ELR (cell line): Measurements from ENCODE around the gene TBC1D3B.
"Not testable (repeated sequence)": the region's sequence is repeated elsewhere in the genome, so short reads cannot be mapped to it uniquely, and the experiment has no call there.

Experiments
- DNase-seq: peaks from one replicate; pipeline ENCODE4 v3.0.0-alpha.2; 2015; ENCODE audit warnings: low read depth

Gene TBC1D3B

GRCh38 chr17:36128411-36128978, 47.9 kb downstream of the TBC1D3B start:
- no peak for DNase-seq

- DNase-seq, result no peak
These were observed 48.5 kb downstream of the TBC1D3B start for GRCh38 chr17:36127911-36128310.

GRCh38 chr17:36127199-36127893, 49.1 kb downstream of the TBC1D3B start:
- no peak for DNase-seq

GRCh38 chr17:36124879-36125824, 51.3 kb downstream of the TBC1D3B start:
- no peak for DNase-seq

GRCh38 chr17:36123431-36123830, 53.0 kb downstream of the TBC1D3B start:
- DNase-seq, result no peak

- not testable (repeated sequence) for DNase-seq
These were observed 55.3 kb downstream of the TBC1D3B start for GRCh38 chr17:36121099-36121498.

GRCh38 chr17:36120221-36120620, 56.2 kb downstream of the TBC1D3B start:
- DNase-seq, result no peak

GRCh38 chr17:36118477-36119353, 57.7 kb downstream of the TBC1D3B start:
- no peak for DNase-seq

GRCh38 chr17:36117505-36118382, 58.7 kb downstream of the TBC1D3B start:
- no peak for DNase-seq
